NOMO-1 (cell line): ENCODE measurements around the gene SEMA5A.

Experiments used
- DNase-seq, 2 experiments: peaks; one replicate each; lab custom pipeline; 2025; ENCODE audit not compliant: unreplicated experiment in 2 of 2; lab: John Stamatoyannopoulos, UW

The SEMA5A gene

DNA sequence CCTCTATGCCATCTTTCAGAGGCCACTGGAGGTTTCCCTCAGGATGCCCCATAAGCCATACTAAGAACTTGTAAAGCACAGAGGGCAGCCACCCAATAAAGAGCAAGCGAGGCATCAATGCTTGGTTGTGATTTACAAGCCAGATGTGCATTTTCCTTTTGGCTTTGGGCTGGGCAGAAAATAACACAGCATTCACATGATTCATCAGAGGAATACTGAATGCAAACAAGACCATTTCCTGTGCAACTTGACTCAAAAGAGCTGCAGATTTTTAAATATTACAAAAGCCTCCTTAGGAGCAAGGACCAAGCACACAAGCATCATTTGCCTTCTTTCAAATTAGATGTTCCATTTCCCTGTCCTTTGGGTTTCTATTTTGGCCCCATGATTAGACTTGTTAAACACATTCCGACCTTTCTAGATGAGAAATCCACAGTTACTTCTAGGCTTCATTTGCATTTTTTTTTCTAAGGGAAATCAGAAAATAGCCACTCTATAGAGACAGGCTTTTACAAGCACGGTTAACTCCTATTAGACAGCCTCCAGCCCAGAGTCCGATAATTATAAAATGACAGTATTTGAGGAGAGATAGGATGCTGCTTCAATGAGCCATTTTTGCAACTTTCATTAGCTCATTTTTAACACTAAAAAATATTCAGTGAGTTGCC is 207.8 kb downstream of the SEMA5A start:
- no peak for DNase-seq

- no peak for DNase-seq
Measured at GRCh38 chr5:9335754-9336495, 209.9 kb downstream of the SEMA5A start.

- DNase-seq: no peak
Measured at GRCh38 chr5:9335269-9335668, 210.6 kb downstream of the SEMA5A start.

DNA sequence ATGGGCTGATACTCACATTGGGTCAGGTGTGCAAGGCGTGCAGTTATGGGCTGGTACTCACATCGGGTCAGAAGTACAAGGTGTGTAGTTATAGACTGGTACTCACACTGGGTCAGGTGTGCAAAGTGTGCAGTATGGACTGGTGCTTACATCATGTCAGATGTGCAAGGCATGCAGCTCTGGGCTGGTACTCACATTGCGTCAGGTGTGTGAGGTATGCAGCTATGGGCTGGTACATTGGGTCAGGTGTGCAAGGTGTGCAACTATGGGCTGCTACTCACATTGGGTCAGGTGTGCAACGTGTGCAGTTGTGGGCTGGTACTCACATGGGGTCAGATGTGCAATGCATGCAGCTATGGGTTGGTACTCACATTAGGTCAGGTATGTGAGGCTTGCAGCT is 213.8 kb downstream of the SEMA5A start:
- no peak for DNase-seq

DNA sequence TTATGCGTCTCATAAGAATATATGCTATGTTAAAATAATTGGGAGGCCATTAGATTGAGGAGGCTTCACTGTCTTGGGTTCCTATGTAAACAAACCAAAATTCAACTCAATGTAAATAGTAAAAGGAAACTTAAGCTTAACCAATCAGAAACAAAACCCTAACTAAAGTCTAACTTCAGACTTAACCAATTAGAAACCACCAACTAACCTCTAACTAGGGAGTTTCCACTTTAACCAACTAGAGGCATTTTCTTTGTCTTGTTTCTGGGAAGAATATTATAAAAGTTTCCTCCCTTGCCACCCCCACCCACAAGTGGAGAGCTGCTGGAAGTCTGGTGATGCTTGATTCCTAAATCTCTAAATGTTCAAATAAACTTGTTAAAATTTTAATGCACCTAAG is 214.5 kb downstream of the SEMA5A start:
- no peak for DNase-seq

- DNase-seq: no peak
Measured at GRCh38 chr5:9329125-9329524, 216.8 kb downstream of the SEMA5A start.

DNA sequence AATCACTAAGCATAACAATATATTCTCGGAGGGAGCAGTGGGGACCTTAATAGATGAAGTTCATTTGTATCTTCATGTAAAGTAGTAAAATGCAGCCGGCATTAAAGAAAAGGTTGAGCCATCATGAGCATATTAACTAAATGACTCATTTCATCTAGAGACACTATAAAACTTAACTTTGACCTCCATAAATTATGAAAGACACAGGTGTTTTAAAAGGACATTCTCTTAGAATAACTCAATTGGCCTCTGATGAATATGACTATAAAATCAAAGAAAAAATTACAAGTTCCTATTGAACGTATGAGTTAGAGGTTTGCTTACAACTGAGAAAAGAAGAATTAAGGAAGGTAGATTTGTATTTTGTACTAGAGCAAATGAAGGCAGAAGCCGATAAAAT is 220.3 kb downstream of the SEMA5A start:
- no peak for DNase-seq

DNA sequence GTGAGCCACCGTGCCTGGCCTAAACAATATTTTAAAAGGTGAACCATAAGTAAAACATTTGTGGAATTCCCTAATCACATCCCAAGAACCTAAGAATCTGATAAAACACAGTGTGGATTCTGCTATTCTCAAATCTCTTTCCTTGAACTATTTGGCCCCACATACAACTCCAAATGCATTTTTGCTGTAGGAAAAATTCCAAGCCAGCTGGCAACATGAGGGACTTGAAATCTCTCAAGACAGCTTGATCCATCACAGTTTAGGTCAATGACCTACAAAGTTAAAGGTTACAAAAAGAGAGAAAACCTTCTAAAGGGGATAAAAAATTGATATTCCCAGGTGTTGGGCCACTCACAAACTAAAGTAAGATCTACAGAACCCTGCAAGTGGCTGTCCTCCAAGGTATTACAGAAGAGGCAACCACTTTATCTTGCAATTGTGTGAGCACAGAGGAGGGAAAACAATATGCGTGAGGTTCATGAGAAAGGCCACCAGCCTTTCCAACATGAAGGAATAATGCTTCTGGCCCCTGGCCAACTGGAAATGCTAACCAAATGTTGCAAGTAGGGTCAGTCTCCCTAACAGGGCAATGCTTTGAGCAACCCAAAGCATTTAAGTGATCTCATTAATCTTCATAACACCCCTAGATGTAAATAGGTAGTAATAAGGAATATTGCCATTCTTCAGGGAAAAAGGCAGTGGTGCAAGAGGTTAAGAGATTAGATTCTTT is 221.4 kb downstream of the SEMA5A start:
- no peak for DNase-seq

DNA sequence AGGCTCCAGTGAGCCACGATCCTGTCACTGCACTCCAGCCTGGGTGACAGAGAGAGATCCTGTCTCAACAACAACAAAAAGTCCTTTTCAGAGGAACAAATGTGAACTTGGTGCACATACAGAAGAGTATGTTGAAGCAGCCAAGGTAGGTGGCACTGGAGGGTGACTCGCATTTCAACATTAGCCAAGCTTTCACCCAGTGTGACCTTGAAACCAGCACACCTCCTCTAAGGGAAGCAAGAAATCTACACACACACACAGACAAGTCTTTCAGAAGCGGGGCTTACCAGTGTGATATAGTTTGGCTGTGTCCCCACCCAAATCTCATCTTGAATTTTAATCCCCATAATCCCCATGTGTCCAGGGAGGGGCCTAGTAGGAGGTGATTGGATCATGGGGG is 225.2 kb downstream of the SEMA5A start:
- no peak for DNase-seq

- DNase-seq: no peak
Measured at GRCh38 chr5:9318031-9318430, 227.8 kb downstream of the SEMA5A start.

GRCh38 chr5:9316733-9317132 is 229.1 kb downstream of the SEMA5A start:
- no peak for DNase-seq

GRCh38 chr5:9316041-9316440 is 229.8 kb downstream of the SEMA5A start:
- DNase-seq: no peak

DNA sequence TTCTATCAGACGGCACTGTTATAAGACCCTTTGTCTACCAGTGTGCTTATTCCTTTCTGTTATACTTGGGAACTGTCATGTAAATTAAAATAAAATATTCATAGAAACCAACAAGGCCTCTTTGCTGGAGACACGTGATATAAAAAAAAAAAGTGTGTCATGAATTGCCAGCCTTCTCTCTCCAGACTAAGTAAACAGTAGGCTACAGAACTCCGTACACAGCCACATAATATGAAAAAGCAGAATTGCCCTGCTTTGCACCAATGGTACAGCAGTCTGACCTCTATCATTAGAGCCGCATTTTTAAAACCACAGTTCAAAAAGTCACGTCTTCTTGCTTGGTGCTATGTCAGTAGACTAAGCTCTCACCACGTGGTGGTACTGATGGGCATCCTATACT is 231.3 kb downstream of the SEMA5A start:
- no peak for DNase-seq

DNA sequence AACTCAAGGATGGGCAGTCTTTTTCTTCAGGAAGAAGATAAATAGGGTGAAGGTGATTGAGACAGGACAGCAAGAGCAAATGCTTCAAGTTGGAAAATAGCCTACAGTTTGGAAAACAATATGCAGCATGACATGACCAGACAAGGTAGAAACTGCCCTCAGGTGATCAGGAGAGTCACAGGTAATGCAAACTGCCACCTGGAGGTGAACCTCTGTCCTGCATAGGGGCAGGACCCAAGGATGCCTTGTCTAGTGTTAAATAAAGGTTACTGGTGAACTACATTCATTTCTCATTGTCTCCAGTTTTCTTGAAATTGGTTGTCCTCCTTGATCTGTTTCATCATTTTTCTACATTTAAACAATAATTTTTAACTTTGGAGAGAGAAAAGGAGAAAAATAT is 232.1 kb downstream of the SEMA5A start:
- no peak for DNase-seq

GRCh38 chr5:9307150-9307549 is 238.7 kb downstream of the SEMA5A start:
- DNase-seq: no peak

GRCh38 chr5:9302218-9302617 is 243.7 kb downstream of the SEMA5A start:
- no peak for DNase-seq

DNA sequence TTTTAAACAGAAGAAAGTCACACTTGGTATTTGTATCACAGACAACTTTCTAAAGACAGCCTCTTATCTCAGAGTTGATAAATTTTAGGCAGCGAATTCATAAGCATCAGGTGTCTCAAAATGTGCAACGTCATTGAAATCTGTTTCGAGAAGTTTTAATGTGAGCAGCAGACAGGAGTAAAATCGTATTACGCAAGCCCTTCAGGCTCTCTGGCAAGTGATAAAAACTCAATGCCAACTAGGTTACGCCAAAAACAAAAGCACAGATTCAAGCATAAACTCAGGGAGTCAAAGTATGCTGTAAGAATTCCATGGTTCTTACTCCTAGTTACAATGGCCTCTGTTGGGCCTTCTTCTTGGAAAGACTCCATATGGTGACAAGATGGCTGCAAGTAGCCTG is 244.7 kb downstream of the SEMA5A start:
- no peak for DNase-seq

GRCh38 chr5:9297134-9297533 is 248.7 kb downstream of the SEMA5A start:
- DNase-seq: no peak

- DNase-seq: no peak
Measured at GRCh38 chr5:9295466-9295801, 250.4 kb downstream of the SEMA5A start.

GRCh38 chr5:9294793-9295465 is 250.9 kb downstream of the SEMA5A start:
- no peak for DNase-seq

DNA sequence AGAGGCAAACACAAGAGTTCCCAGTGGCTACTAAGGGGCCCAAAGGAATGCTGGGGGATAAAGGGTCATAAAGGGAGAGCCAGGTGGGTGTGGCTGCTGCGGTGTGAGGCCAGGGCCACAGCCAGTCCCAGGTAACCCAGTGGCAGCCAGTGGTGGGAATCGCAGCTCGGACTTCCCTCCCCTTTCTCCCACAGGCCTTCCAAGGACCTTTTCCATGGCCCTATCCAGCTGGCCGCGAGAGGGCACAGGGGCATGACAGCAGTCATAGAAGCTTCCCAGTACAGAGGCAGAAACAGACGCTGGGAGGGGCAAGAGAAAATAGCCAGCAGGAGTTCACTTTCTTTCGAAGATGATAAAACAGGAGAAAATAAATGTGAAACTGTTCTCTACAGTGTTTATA is 257.6 kb downstream of the SEMA5A start:
- no peak for DNase-seq
